GM21526 (cell line): Measurements from ENCODE around the gene HOXA10.

ENCODE experiments used
- ATAC-seq: cut with Tn5 transposase; IDR thresholded peaks from one replicate; pipeline ENCODE4 v1.9.1; 2021; ENCODE audit warnings: moderate library complexity; ENCODE audit not compliant: unreplicated experiment, low FRiP score

The HOXA10 gene

GRCh38 chr7:27157702-27158431 is 16.3 kb downstream of the HOXA10 start:
- no peak for ATAC-seq

GRCh38 chr7:27156916-27157701 is 17.0 kb downstream of the HOXA10 start:
- ATAC-seq, result no peak

GRCh38 chr7:27156508-27156898 is 17.6 kb downstream of the HOXA10 start, which contains the start of gene HOXA7:
Gene HOXA7 (minus strand): TSS chr7:27156675. CDS start chr7:27156545, 130 bp downstream.
- no peak for ATAC-seq

- no peak for ATAC-seq
Measured at GRCh38 chr7:27155816-27156507, 18.2 kb downstream of the HOXA10 start.

GRCh38 chr7:27154901-27155815 is 19.0 kb downstream of the HOXA10 start:
- ATAC-seq, result no peak

GRCh38 chr7:27154369-27154768 is 19.8 kb downstream of the HOXA10 start:
- no peak for ATAC-seq

- ATAC-seq, result no peak
Measured at GRCh38 chr7:27153526-27153925, 20.6 kb downstream of the HOXA10 start.

- ATAC-seq, result no peak
Measured at GRCh38 chr7:27152816-27153442, 21.2 kb downstream of the HOXA10 start.

- no peak for ATAC-seq
Measured at GRCh38 chr7:27151931-27152815, 21.9 kb downstream of the HOXA10 start, which contains the start of gene HOXA3. Gene HOXA3 (minus strand): TSS chr7:27152583. CDS start chr7:27110640, 41,943 bp downstream.

GRCh38 chr7:27151341-27151930 is 22.7 kb downstream of the HOXA10 start:
- ATAC-seq, result no peak

- ATAC-seq, result peak; percentile 77
Measured at GRCh38 chr7:27150568-27151340, 23.4 kb downstream of the HOXA10 start.

GRCh38 chr7:27149842-27150567 is 24.1 kb downstream of the HOXA10 start:
- no peak for ATAC-seq

- no peak for ATAC-seq
Measured at GRCh38 chr7:27148756-27149641, 25.1 kb downstream of the HOXA10 start.

GRCh38 chr7:27148031-27148755 is 25.9 kb downstream of the HOXA10 start:
- ATAC-seq, result no peak
